Measurements from ENCODE around the gene TYR.
"Not testable (repeated sequence)": the region's sequence is repeated elsewhere in the genome, so short reads cannot be mapped to it uniquely, and the experiment has no call there.

Gene TYR

GRCh38 chr11:89267660-89268302 lies 90.1 kb downstream of the TYR start:
- DNase-seq (ENCODE audit: low read depth in 2 of 2, low spot score in 1 of 2): no peak

- not testable (repeated sequence) for DNase-seq (ENCODE audit: low read depth in 2 of 2, low spot score in 1 of 2)
These were observed 94.9 kb downstream of the TYR start for GRCh38 chr11:89272540-89273088.

GRCh38 chr11:89273220-89273619 lies 95.5 kb downstream of the TYR start:
- DNase-seq (ENCODE audit: low read depth in 2 of 2, low spot score in 1 of 2): not testable (repeated sequence)

- DNase-seq (ENCODE audit: low read depth in 2 of 2, low spot score in 1 of 2): no peak
These were observed 98.3 kb downstream of the TYR start for GRCh38 chr11:89275966-89276365.

- no peak for DNase-seq (ENCODE audit: low read depth in 2 of 2, low spot score in 1 of 2)
These were observed 101.5 kb downstream of the TYR start for GRCh38 chr11:89279176-89279575.

- DNase-seq (ENCODE audit: low read depth in 2 of 2, low spot score in 1 of 2): not testable (repeated sequence)
These were observed 103.5 kb downstream of the TYR start for GRCh38 chr11:89281032-89281677.

- DNase-seq (ENCODE audit: low read depth in 2 of 2, low spot score in 1 of 2): not testable (repeated sequence)
These were observed 108.9 kb downstream of the TYR start for GRCh38 chr11:89286601-89287000.

- not testable (repeated sequence) for DNase-seq (ENCODE audit: low read depth in 2 of 2, low spot score in 1 of 2)
These were observed 110.3 kb downstream of the TYR start for GRCh38 chr11:89288004-89288403.

GRCh38 chr11:89293965-89294679 lies 116.4 kb downstream of the TYR start:
- no peak for DNase-seq (ENCODE audit: low read depth in 2 of 2, low spot score in 1 of 2)

- not testable (repeated sequence) for DNase-seq (ENCODE audit: low read depth in 2 of 2, low spot score in 1 of 2)
These were observed 117.3 kb downstream of the TYR start for GRCh38 chr11:89295023-89295422.

GRCh38 chr11:89303029-89303428 lies 125.4 kb downstream of the TYR start:
- DNase-seq (ENCODE audit: low read depth in 2 of 2, low spot score in 1 of 2): not testable (repeated sequence)

GRCh38 chr11:89308272-89308671 lies 130.6 kb downstream of the TYR start:
- not testable (repeated sequence) for DNase-seq (ENCODE audit: low read depth in 2 of 2, low spot score in 1 of 2)

GRCh38 chr11:89309321-89309985 lies 131.8 kb downstream of the TYR start:
- DNase-seq (ENCODE audit: low read depth in 2 of 2, low spot score in 1 of 2): not testable (repeated sequence)

GRCh38 chr11:89310607-89311006 lies 132.9 kb downstream of the TYR start:
- DNase-seq (ENCODE audit: low read depth in 2 of 2, low spot score in 1 of 2): not testable (repeated sequence)

- DNase-seq (ENCODE audit: low read depth in 2 of 2, low spot score in 1 of 2): no peak
These were observed 143.7 kb downstream of the TYR start for GRCh38 chr11:89321401-89321800.

- no peak for DNase-seq (ENCODE audit: low read depth in 2 of 2, low spot score in 1 of 2)
These were observed 150.2 kb downstream of the TYR start for GRCh38 chr11:89327885-89328284.

GRCh38 chr11:89331940-89332339 lies 154.3 kb downstream of the TYR start:
- not testable (repeated sequence) for DNase-seq (ENCODE audit: low read depth in 2 of 2, low spot score in 1 of 2)

GRCh38 chr11:89333704-89334103 lies 156.0 kb downstream of the TYR start:
- DNase-seq (ENCODE audit: low read depth in 2 of 2, low spot score in 1 of 2): not testable (repeated sequence)

- not testable (repeated sequence) for DNase-seq (ENCODE audit: low read depth in 2 of 2, low spot score in 1 of 2)
These were observed 159.5 kb downstream of the TYR start for GRCh38 chr11:89337100-89337650.

GRCh38 chr11:89338073-89338472 lies 160.4 kb downstream of the TYR start:
- DNase-seq (ENCODE audit: low read depth in 2 of 2, low spot score in 1 of 2): not testable (repeated sequence)

GRCh38 chr11:89340450-89340849 lies 162.8 kb downstream of the TYR start:
- DNase-seq (ENCODE audit: low read depth in 2 of 2, low spot score in 1 of 2): not testable (repeated sequence)

All from stimulated activated CD8-positive, alpha-beta memory T cell treated with anti-CD3 and anti-CD28 coated beads, Interleukin-4, amount 100 ng/mL, for 4 hours (primary cell).